Hepatocyte (in vitro differentiated cells): ENCODE results near the gene LRRC75B. TPM values are rescaled to one million over a fixed set of nuclear protein-coding genes. Genes with fewer than 3 reads are reported as not detected.

Source experiments
- DNase-seq: peaks from one replicate; pipeline ENCODE4 v3.0.0-alpha.2; 2016; ENCODE audit warnings: low spot score
- H2AFZ ChIP-seq: fragments of 200-600 bp; sonication (generic); 2 replicates; pipeline ENCODE4 v1.6.0; 2016; ENCODE audit warnings: antibody characterized with exemption, mild to moderate bottlenecking
- H3K27ac ChIP-seq: fragments of 200-600 bp; sonication (generic); 2 replicates; pipeline ENCODE4 v1.5.1; 2016; ENCODE audit warnings: mild to moderate bottlenecking
- H3K27me3 ChIP-seq: fragments of 200-600 bp; sonication (generic); 2 replicates; pipeline ENCODE4 v1.6.1; 2016
- H3K36me3 ChIP-seq: fragments of 200-600 bp; sonication (generic); replicated peaks from 2 replicates; pipeline ENCODE4 v1.5.1; 2016; ENCODE audit warnings: low read depth; ENCODE audit not compliant: insufficient read depth
- H3K4me1 ChIP-seq: fragments of 200-600 bp; sonication (generic); 2 replicates; pipeline ENCODE4 v1.5.1; 2016; ENCODE audit warnings: mild to moderate bottlenecking, moderate library complexity; ENCODE audit not compliant: insufficient read depth
- H3K4me2 ChIP-seq: fragments of 200-600 bp; sonication (generic); 2 replicates; pipeline ENCODE4 v1.6.0; 2016
- H3K4me3 ChIP-seq: fragments of 200-600 bp; sonication (generic); 2 replicates; pipeline ENCODE4 v1.5.1; 2016; ENCODE audit warnings: mild to moderate bottlenecking
- H3K79me2 ChIP-seq: fragments of 200-600 bp; sonication (generic); 2 replicates; pipeline ENCODE4 v1.6.0; 2017; ENCODE audit warnings: mild to moderate bottlenecking
- H3K9me2 ChIP-seq: fragments of 200-600 bp; sonication (generic); replicated peaks from 2 replicates; pipeline ENCODE4 v1.6.0; 2017; ENCODE audit warnings: mild to moderate bottlenecking; ENCODE audit not compliant: insufficient read depth
- H3K9me3 ChIP-seq: fragments of 200-600 bp; sonication (generic); 2 replicates; pipeline ENCODE4 v1.5.1; 2016; ENCODE audit warnings: low read depth, mild to moderate bottlenecking
- H4K20me1 ChIP-seq: fragments of 200-600 bp; sonication (generic); 2 replicates; pipeline ENCODE4 v1.6.0; 2016; ENCODE audit warnings: mild to moderate bottlenecking; ENCODE audit not compliant: insufficient read depth, poor library complexity, severe bottlenecking
- EZH2 ChIP-seq: fragments of 200-600 bp; sonication (generic); IDR thresholded peaks from 2 replicates; pipeline ENCODE4 v1.6.1; 2016; ENCODE audit warnings: antibody characterized with exemption, mild to moderate bottlenecking, borderline replicate concordance
- EZH2phosphoT487 ChIP-seq: fragments of 200-600 bp; sonication (generic); IDR thresholded peaks from one replicate; pipeline ENCODE4 v1.6.1; 2018; ENCODE audit warnings: antibody characterized with exemption, mild to moderate bottlenecking, low read depth, moderate library complexity; ENCODE audit not compliant: unreplicated experiment, severe bottlenecking
- WGBS: methylation state at CpG from one replicate; pipeline ENCODE4 v1.1.6; 2016; ENCODE audit warnings: low lambda C conversion rate; ENCODE audit errors: missing lambda C conversion rate; 5-methylcytosine and 5-hydroxymethylcytosine counted together
- polyA plus RNA-seq: library from polyadenylated mRNA; unstranded; fragments of >200 nt; fragmentation: Nextera tagmentation; extraction: Ambion mirVana; gene quantifications from 2 replicates; pipeline ENCODE4 v1.2.1, GENCODE V29; 2016
- total RNA-seq: library from RNA; depleted of rRNA; stranded (reverse); fragments of >200 nt; gene quantifications from 2 replicates; pipeline ENCODE4 v1.2.3, GENCODE V29; 2014
- TF ChIP-seq, protein P1 (sequence below): fragments of 200-600 bp; sonication (generic); IDR thresholded peaks from 2 replicates; pipeline ENCODE4 v1.5.1; 2016; ENCODE audit warnings: antibody characterized with exemption, mild to moderate bottlenecking; ENCODE audit not compliant: poor library complexity

The LRRC75B gene
- total and polyA plus RNA-seq, 2 experiments from 2014 or later = 19.5 to 34.5 TPM

DNA sequence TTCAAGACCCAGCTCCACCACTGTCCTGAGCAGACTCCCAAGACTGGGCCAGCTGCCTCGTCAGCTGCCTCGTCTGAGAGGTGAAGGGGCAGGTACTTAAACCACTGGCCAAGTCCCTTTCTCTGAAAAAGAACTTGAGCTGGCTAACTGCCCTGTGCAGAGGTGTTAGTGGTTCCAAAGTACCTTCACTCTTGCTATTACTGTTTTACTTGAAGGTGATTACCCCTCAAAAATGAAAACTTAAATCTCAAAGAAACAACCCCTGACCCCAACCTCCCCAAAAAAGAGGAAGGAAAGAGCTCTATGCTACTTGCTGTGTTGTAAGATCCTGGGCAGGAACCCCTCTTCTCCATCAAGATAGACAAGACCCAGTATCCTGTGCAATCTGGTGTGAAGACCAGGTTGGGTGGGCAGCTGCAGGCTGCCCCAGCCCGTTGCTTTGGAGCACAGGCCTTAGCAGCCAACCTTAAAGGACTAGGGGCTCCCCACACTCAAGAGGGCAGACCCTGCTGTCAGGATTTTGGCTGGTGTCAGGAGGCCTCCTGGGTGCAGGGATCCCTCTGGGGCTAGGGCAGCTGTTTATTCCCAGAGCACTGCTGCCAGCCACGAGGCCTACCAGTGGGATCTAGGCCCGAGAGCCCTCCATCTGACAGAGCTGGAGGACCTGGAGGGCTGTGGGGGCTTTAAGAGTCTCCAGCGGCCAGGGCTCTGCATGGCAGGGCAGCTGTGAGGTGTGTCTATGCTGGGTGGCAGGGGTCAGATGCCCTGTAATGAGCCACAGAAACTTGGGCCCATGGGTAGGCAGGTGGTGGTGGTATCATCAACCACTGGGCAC lies 51.0 kb downstream of the LRRC75B start:
- no peak overlapping the region for H3K4me3 ChIP-seq
- no peaks in the 10 kb centered on the region for H3K36me3 ChIP-seq
- H4K20me1 ChIP-seq = no peaks in the 10 kb centered on the region
- H3K4me2 ChIP-seq = no peak overlapping the region
- H3K9me2 ChIP-seq = no peaks in the 10 kb centered on the region
- no peaks in the 10 kb centered on the region for H3K9me3 ChIP-seq
- WGBS = 98% methylated on average over 6 of the region's 6 CpGs
- TF ChIP-seq, protein P1, sequence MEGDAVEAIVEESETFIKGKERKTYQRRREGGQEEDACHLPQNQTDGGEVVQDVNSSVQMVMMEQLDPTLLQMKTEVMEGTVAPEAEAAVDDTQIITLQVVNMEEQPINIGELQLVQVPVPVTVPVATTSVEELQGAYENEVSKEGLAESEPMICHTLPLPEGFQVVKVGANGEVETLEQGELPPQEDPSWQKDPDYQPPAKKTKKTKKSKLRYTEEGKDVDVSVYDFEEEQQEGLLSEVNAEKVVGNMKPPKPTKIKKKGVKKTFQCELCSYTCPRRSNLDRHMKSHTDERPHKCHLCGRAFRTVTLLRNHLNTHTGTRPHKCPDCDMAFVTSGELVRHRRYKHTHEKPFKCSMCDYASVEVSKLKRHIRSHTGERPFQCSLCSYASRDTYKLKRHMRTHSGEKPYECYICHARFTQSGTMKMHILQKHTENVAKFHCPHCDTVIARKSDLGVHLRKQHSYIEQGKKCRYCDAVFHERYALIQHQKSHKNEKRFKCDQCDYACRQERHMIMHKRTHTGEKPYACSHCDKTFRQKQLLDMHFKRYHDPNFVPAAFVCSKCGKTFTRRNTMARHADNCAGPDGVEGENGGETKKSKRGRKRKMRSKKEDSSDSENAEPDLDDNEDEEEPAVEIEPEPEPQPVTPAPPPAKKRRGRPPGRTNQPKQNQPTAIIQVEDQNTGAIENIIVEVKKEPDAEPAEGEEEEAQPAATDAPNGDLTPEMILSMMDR = no peak
- TF ChIP-seq EZH2phosphoT487 (no peak), EZH2 (no peak)
- H3K27ac ChIP-seq = no peak overlapping the region
- no peaks in the 10 kb centered on the region for H3K27me3 ChIP-seq
- H3K79me2 ChIP-seq = peaks cover under 1% of the 10 kb centered on the region
- no peak overlapping the region for H2AFZ ChIP-seq
- peaks cover 8% of the 10 kb centered on the region for H3K4me1 ChIP-seq
- DNase-seq = no peak

DNA sequence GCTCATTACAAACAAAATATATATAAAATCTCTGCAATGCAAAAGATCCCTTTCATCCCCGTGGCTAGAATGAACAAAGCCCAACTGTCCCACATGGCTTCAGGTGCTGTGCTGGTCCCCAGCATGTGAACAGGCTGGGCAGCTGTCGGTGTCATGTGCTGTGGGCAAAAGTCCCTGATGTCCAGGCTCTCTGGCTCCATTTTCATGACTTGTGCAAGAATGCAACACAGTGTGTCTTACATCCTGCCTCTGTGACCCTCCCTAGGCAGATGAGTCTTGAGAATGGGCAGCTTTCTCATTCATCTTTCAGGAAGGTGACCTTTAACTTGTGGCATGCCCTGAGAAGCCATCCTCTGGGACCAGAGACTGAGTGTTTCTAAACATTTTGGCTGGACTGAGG lies 52.4 kb downstream of the LRRC75B start:
- Histone ChIP-seq H3K27me3 (no peaks in the 10 kb centered on the region), H4K20me1 (no peaks in the 10 kb centered on the region), H3K27ac (no peak overlapping the region), H3K79me2 (no peaks in the 10 kb centered on the region), H2AFZ (no peak overlapping the region), H3K36me3 (no peaks in the 10 kb centered on the region), H3K9me3 (no peaks in the 10 kb centered on the region), H3K4me3 (no peak overlapping the region), H3K9me2 (no peaks in the 10 kb centered on the region), H3K4me1 (peaks cover 8% of the 10 kb centered on the region), H3K4me2 (no peak overlapping the region)
- TF ChIP-seq, protein P1 = no peak
- TF ChIP-seq EZH2phosphoT487 (no peak), EZH2 (no peak)
- no peak for DNase-seq
- 100% methylated on average over 2 of the region's 2 CpGs for WGBS

DNA sequence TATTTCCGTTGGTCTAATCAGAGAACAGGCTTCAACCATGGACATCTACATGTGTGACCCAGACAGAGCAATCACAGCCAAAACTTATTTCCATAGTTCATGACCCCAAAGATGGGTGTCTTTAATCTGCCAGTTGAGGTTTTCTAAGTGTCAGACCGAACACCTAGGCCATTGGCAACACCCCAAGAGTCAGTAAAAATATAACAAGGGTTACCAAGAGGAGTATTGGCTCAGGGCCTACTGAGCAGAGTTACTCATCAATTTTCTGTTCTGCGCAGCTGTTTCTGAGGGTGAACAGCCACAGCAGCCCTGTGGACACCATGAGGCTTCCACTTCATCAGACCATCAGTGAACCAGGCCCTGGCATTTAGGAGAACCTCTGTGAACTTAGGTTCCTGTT lies 56.8 kb downstream of the LRRC75B start:
- Histone ChIP-seq H3K9me2 (no peaks in the 10 kb centered on the region), H3K27ac (no peak overlapping the region), H3K4me3 (no peak overlapping the region), H3K36me3 (no peaks in the 10 kb centered on the region), H2AFZ (no peak overlapping the region), H3K9me3 (no peaks in the 10 kb centered on the region), H4K20me1 (no peaks in the 10 kb centered on the region), H3K79me2 (no peaks in the 10 kb centered on the region), H3K27me3 (no peaks in the 10 kb centered on the region), H3K4me1 (peaks cover 11% of the 10 kb centered on the region), H3K4me2 (no peak overlapping the region)
- 78% methylated on average over 3 of the region's 3 CpGs for WGBS
- TF ChIP-seq, protein P1 = no peak
- TF ChIP-seq EZH2 (no peak), EZH2phosphoT487 (no peak)
- DNase-seq = no peak

Other genes with a start within 250 kb of the LRRC75B start
- 1.2 and 2.0 TPM in 2 replicates for gene ADORA2A, start 165.5 kb downstream of the LRRC75B start, total RNA-seq
- gene ADORA2A, start 165.5 kb downstream of the LRRC75B start, polyA plus RNA-seq = 3.3 and 4.0 TPM in 2 replicates
- gene UPB1, start 97.7 kb downstream of the LRRC75B start, total RNA-seq = 1.2 and 1.6 TPM in 2 replicates
- 0.39 and 1.0 TPM in 2 replicates for gene UPB1, start 97.7 kb downstream of the LRRC75B start, polyA plus RNA-seq
- gene GUCD1, start 37.9 kb downstream of the LRRC75B start, total RNA-seq = 143 and 149 TPM in 2 replicates
- 84.9 and 102 TPM in 2 replicates for gene GUCD1, start 37.9 kb downstream of the LRRC75B start, polyA plus RNA-seq
- 145 and 185 TPM in 2 replicates for gene SNRPD3, start 37.1 kb downstream of the LRRC75B start, total RNA-seq
- gene SNRPD3, start 37.1 kb downstream of the LRRC75B start, polyA plus RNA-seq = 120 and 122 TPM in 2 replicates
- gene GGT1, start 10.1 kb upstream of the LRRC75B start, total RNA-seq = 59.4 and 80.7 TPM in 2 replicates
- 81.0 and 104 TPM in 2 replicates for gene GGT1, start 10.1 kb upstream of the LRRC75B start, polyA plus RNA-seq
- 0.12 TPM in 1 of 2 replicates, not detected in the other for gene PIWIL3, start 181.6 kb upstream of the LRRC75B start, total RNA-seq
- not detected in 2 replicates for gene PIWIL3, start 181.6 kb upstream of the LRRC75B start, polyA plus RNA-seq
- 3.1 and 3.5 TPM in 2 replicates for gene SGSM1, start 213.1 kb upstream of the LRRC75B start, total RNA-seq
- 1.7 TPM in 2 replicates for gene SGSM1, start 213.1 kb upstream of the LRRC75B start, polyA plus RNA-seq